NCI-H226 (cell line): ENCODE results near the gene SEMA6A.

ENCODE experiments used
- DNase-seq: peaks from one replicate; pipeline ENCODE4 v3.0.0-alpha.2; 2015

The SEMA6A gene

GRCh38 chr5:116395226-116395625, 179.4 kb downstream of the SEMA6A start:
- DNase-seq: no peak

- no peak for DNase-seq
Observed at GRCh38 chr5:116394186-116394867, 180.3 kb downstream of the SEMA6A start.
